Measurements from ENCODE around the gene CHIT1. TPM values are rescaled to one million over a fixed set of nuclear protein-coding genes. Genes with fewer than 3 reads are reported as not detected.

CHIT1 gene
- total RNA-seq, 1 donor from 2014 or later = under 0.01 TPM

DNA sequence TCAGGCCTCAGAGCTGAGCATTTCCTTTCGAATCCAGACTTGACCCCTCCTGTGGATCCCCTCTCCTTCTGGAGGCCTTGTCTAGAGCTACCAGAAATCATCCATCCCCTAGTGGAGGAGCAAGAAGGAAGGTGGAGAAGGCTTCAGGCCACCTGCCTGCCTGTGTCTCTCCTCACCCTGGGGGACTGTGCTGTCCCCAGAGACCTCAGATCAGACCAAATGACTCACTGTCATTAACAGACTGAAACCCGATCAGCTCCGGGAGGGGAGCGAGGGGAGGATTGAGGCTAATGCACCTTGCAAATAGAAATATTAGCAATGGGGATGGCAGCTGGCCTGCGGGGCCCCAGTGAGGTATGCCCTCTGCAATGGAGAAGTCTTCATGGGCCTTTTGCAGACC, 55.9 kb downstream of the CHIT1 start:
- no peaks in the 10 kb centered on the region for H3K36me3 ChIP-seq (ENCODE audit: control insufficient read depth, insufficient read depth, low read length)
- FAIRE-seq (no peak), DNase-seq (ENCODE audit: low read depth) (no peak)
- peaks cover 4% of the 10 kb centered on the region for H3K27me3 ChIP-seq (ENCODE audit: control insufficient read depth, insufficient read depth, low read length)
- no peak overlapping the region for H3K4me3 ChIP-seq (ENCODE audit: low read depth, low read length)
- TF ChIP-seq, protein P1, sequence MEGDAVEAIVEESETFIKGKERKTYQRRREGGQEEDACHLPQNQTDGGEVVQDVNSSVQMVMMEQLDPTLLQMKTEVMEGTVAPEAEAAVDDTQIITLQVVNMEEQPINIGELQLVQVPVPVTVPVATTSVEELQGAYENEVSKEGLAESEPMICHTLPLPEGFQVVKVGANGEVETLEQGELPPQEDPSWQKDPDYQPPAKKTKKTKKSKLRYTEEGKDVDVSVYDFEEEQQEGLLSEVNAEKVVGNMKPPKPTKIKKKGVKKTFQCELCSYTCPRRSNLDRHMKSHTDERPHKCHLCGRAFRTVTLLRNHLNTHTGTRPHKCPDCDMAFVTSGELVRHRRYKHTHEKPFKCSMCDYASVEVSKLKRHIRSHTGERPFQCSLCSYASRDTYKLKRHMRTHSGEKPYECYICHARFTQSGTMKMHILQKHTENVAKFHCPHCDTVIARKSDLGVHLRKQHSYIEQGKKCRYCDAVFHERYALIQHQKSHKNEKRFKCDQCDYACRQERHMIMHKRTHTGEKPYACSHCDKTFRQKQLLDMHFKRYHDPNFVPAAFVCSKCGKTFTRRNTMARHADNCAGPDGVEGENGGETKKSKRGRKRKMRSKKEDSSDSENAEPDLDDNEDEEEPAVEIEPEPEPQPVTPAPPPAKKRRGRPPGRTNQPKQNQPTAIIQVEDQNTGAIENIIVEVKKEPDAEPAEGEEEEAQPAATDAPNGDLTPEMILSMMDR (IDR thresholded peaks at IDR 0.05; ENCODE audit: insufficient read depth, low read length, severe bottlenecking) = no peak

DNA sequence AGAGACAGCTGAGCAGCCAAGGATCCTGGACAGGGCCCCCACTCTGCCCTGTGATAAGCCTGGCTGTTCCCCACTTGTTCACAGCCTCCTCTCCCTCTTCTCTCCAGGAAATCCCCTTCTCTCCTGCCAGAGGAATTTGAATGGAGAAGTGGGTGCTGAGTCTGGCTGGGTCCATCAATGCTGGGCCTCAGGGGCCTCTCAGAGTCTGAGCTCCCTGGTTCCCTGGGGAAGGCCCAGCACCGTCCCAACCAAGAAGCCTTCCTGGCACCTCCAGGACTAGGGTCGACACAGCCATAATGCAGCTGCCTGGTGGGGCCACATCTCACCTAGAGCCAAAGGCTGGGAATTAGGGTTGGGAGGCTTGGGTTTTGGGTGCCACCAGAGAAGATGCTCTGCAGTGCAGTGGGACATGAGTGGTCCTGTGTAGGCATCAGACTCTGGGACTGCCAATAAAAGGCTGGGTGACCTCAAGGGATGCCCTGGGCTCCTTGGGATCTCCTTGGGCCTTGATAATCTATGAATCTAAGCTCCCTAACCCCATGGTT, 56.4 kb downstream of the CHIT1 start:
- FAIRE-seq (no peak), DNase-seq (ENCODE audit: low read depth) (no peak)
- TF ChIP-seq, protein P1 (IDR thresholded peaks at IDR 0.05; ENCODE audit: insufficient read depth, low read length, severe bottlenecking) = no peak
- no peak overlapping the region for H3K4me3 ChIP-seq (ENCODE audit: low read depth, low read length)
- H3K36me3 ChIP-seq (ENCODE audit: control insufficient read depth, insufficient read depth, low read length) = no peaks in the 10 kb centered on the region
- peaks cover 6% of the 10 kb centered on the region for H3K27me3 ChIP-seq (ENCODE audit: control insufficient read depth, insufficient read depth, low read length)

DNA sequence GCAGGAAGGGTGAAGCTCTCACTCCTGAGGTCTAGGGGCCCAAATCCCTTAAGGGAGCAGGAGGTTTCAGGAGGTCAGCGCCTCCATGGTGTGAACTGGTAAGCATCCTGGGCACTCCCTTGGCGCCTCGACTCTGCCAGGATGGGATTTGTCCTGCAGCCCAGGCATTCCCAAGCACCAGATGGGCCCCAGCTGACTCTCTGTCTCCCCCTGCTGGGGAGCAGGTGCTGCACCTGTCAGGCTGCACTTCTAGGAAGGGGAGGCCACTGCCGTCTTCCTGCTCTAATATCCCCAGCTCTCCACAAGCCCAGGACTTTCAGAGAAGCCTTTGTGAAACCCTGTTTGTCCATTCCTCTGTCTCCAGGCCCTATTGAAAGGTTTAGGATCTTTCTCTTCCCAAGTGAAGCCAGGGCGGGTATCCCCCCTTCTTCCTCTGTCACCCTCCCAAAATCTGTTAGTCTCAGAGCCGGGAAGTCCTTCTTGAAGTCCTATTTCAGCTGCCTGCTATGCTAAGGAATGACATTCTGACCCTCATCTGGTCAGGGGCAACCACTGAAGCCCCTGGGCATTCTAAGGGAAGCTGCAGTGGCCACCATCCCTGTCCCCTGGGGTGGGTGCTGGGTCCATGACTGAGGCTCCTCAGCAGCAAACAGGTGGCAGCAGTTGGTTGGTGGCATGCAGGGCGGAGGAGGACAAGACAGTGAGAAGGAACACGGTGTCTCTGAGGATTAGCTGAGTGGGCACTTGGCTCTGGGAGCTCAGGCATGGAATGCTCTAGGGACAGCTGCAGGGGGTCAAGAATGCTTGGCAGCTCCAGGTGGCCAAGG, 57.1 kb downstream of the CHIT1 start:
- FAIRE-seq = no peak
- Histone ChIP-seq H3K36me3 (ENCODE audit: control insufficient read depth, insufficient read depth, low read length) (no peaks in the 10 kb centered on the region), H3K4me3 (ENCODE audit: low read depth, low read length) (no peak overlapping the region), H3K27me3 (ENCODE audit: control insufficient read depth, insufficient read depth, low read length) (peaks cover 6% of the 10 kb centered on the region)
- DNase-seq (ENCODE audit: low read depth) = peak; percentile 38
- TF ChIP-seq, protein P1 (IDR thresholded peaks at IDR 0.05; ENCODE audit: insufficient read depth, low read length, severe bottlenecking) = peak; percentile 99

DNA sequence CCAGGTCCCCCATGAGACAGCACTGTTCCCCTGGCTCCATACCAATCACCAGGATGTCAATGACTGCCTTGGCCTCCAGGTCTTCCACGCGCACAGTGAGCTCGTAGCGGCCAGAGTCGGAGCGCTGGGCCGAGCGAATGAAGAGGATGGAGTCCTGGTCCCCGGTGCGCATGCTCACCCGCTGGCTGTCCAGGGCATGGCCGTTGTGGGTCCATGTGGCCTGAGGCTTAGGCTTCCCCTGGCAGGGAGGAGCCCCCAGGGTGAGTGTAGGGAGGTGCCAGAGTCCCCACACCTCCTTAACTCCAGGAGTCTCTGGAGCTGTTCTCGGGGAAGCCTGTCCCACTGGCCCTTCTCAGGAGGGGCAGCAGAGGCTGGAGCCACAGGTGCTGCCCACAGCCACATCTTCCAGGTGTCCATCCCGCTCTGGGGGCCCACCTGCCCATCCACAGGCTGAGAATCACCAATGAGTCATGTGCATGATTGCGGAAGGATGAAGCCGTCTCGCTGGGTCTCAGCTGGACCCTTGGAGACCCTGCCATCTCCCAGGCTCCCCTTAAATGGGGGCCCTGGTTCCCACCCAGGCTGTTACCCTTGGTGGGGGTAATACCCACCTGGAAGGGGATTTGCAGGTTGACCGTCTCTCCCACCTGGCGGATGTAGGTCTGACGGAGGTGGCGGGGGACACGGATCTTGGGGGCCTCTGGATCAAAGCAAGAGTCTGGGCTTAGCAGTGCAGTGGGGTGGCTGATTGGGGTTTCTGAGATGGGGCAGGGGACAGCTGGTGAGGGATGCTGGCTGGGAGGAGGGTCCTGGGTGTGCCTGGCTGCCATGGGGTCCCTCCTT, 57.9 kb downstream of the CHIT1 start:
- DNase-seq (ENCODE audit: low read depth) = no peak
- no peak for FAIRE-seq
- Histone ChIP-seq H3K27me3 (ENCODE audit: control insufficient read depth, insufficient read depth, low read length) (peaks cover 6% of the 10 kb centered on the region), H3K4me3 (ENCODE audit: low read depth, low read length) (no peak overlapping the region), H3K36me3 (ENCODE audit: control insufficient read depth, insufficient read depth, low read length) (no peaks in the 10 kb centered on the region)
- TF ChIP-seq, protein P1 (IDR thresholded peaks at IDR 0.05; ENCODE audit: insufficient read depth, low read length, severe bottlenecking) = no peak

DNA sequence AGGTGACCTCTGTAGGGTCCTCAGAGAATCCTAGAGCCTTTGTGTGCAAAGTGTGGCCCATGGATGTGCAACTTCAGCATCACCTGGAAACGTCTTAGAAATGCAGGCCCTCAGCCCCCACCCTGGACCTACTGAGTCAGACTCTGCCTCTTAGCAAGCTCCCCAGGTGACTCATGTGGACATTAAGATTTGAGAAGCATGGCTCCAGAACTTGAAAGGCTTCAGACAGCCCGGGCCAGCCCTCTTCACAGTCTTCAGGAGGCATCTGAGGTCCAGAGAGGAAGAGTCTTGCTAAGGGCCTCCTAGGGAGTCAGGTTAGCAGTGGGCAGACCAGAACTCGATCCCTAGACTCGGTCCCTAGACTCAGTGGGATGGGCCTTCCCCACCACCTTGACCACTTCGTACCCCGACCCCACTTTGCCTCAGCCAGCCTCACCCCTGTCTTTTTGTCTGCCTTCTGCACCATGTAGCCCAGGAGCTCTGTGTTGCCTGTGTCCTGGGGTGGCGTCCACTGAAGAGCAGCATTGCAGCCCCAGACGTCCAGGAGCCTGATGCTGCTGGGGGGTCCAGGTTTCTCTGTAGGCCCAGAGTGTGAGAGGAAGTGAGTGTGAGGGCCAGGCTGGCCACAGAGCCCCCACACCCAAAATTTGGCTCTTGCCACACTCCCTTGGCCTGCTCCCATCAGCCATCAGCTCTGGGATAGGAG, 58.7 kb downstream of the CHIT1 start:
- DNase-seq (ENCODE audit: low read depth) (peak; percentile 45), FAIRE-seq (no peak)
- TF ChIP-seq, protein P1 (IDR thresholded peaks at IDR 0.05; ENCODE audit: insufficient read depth, low read length, severe bottlenecking) = no peak
- Histone ChIP-seq H3K4me3 (ENCODE audit: low read depth, low read length) (no peak overlapping the region), H3K36me3 (ENCODE audit: control insufficient read depth, insufficient read depth, low read length) (no peaks in the 10 kb centered on the region), H3K27me3 (ENCODE audit: control insufficient read depth, insufficient read depth, low read length) (peaks cover 5% of the 10 kb centered on the region)
